Measurements from ENCODE around the gene RHOB.
A peak's percentile ranks its signal among the peaks of the same experiment; 100 is the strongest.
"Not testable (repeated sequence)": the region's sequence is repeated elsewhere in the genome, so short reads cannot be mapped to it uniquely, and the experiment has no call there.

The RHOB gene

GRCh38 chr2:20488201-20488641 lies 41.3 kb downstream of the RHOB start:
- Histone ChIP-seq H3K36me3 (ENCODE audit: control insufficient read depth, insufficient read depth, low read length) (no peaks in the 10 kb centered on the region), H3K27ac (ENCODE audit: low read depth, low read length, severe bottlenecking) (peak overlapping the region; percentile 76), H3K4me1 (ENCODE audit: control insufficient read depth, insufficient read depth, low read length, poor library complexity, severe bottlenecking) (peaks cover 34% of the 10 kb centered on the region), H3K9me3 (ENCODE audit: control insufficient read depth, low read length) (no peaks in the 10 kb centered on the region), H3K4me3 (ENCODE audit: extremely low read depth, insufficient read depth, low read length, poor library complexity, severe bottlenecking) (no peak overlapping the region)
- WGBS, 2 experiments (ENCODE audit: insufficient coverage in 2 of 2), result 43 to 54% methylated on average over 7 of the region's 9 CpGs

GRCh38 chr2:20488782-20489181 lies 41.9 kb downstream of the RHOB start:
- 67 to 68% methylated on average over 5 of the region's 5 CpGs for WGBS, 2 experiments (ENCODE audit: insufficient coverage in 2 of 2)
- Histone ChIP-seq H3K4me3 (ENCODE audit: extremely low read depth, insufficient read depth, low read length, poor library complexity, severe bottlenecking) (no peak overlapping the region), H3K27ac (ENCODE audit: low read depth, low read length, severe bottlenecking) (peak overlapping the region; percentile 20)

GRCh38 chr2:20490300-20491181 lies 43.7 kb downstream of the RHOB start:
- no peak overlapping the region for H3K27ac ChIP-seq (ENCODE audit: low read depth, low read length, severe bottlenecking)
- WGBS, 2 experiments (ENCODE audit: insufficient coverage in 2 of 2), result 86% methylated on average over 10 to 13 of the region's 14 CpGs
- H3K4me1 ChIP-seq (ENCODE audit: control insufficient read depth, insufficient read depth, low read length, poor library complexity, severe bottlenecking), result peaks cover 42% of the 10 kb centered on the region
- H3K4me3 ChIP-seq (ENCODE audit: extremely low read depth, insufficient read depth, low read length, poor library complexity, severe bottlenecking), result no peak overlapping the region
- H3K9me3 ChIP-seq (ENCODE audit: control insufficient read depth, low read length), result no peaks in the 10 kb centered on the region
- H3K36me3 ChIP-seq (ENCODE audit: control insufficient read depth, insufficient read depth, low read length), result no peaks in the 10 kb centered on the region

More at GRCh38 chr2:20488782-20489181, 41.9 kb downstream of the RHOB start:
- no peaks in the 10 kb centered on the region for H3K9me3 ChIP-seq (ENCODE audit: control insufficient read depth, low read length)
- H3K36me3 ChIP-seq (ENCODE audit: control insufficient read depth, insufficient read depth, low read length), result no peaks in the 10 kb centered on the region
- peaks cover 34% of the 10 kb centered on the region for H3K4me1 ChIP-seq (ENCODE audit: control insufficient read depth, insufficient read depth, low read length, poor library complexity, severe bottlenecking)

GRCh38 chr2:20491739-20492531 lies 45.1 kb downstream of the RHOB start:
- Histone ChIP-seq H3K4me3 (ENCODE audit: extremely low read depth, insufficient read depth, low read length, poor library complexity, severe bottlenecking) (no peak overlapping the region), H3K9me3 (ENCODE audit: control insufficient read depth, low read length) (no peaks in the 10 kb centered on the region), H3K36me3 (ENCODE audit: control insufficient read depth, insufficient read depth, low read length) (no peaks in the 10 kb centered on the region), H3K4me1 (ENCODE audit: control insufficient read depth, insufficient read depth, low read length, poor library complexity, severe bottlenecking) (peaks cover 52% of the 10 kb centered on the region), H3K27ac (ENCODE audit: low read depth, low read length, severe bottlenecking) (peak overlapping the region; percentile 39)
- 57 to 68% methylated on average over 9 to 10 of the region's 15 CpGs for WGBS, 2 experiments (ENCODE audit: insufficient coverage in 2 of 2)

- H3K36me3 ChIP-seq (ENCODE audit: control insufficient read depth, insufficient read depth, low read length); H3K9me3 ChIP-seq (ENCODE audit: control insufficient read depth, low read length); H3K4me3 ChIP-seq (ENCODE audit: extremely low read depth, insufficient read depth, low read length, poor library complexity, severe bottlenecking); H3K27ac ChIP-seq (ENCODE audit: low read depth, low read length, severe bottlenecking): not testable (repeated sequence)
- peaks cover 45% of the 10 kb centered on the region for H3K4me1 ChIP-seq (ENCODE audit: control insufficient read depth, insufficient read depth, low read length, poor library complexity, severe bottlenecking)
- WGBS, 2 experiments (ENCODE audit: insufficient coverage in 2 of 2), result 89 to 100% methylated on average over 2 of the region's 3 CpGs
Measured at GRCh38 chr2:20493095-20493494, 46.2 kb downstream of the RHOB start.

GRCh38 chr2:20494241-20494640 lies 47.4 kb downstream of the RHOB start:
- H3K4me3 ChIP-seq (ENCODE audit: extremely low read depth, insufficient read depth, low read length, poor library complexity, severe bottlenecking), result no peak overlapping the region
- H3K27ac ChIP-seq (ENCODE audit: low read depth, low read length, severe bottlenecking), result no peak overlapping the region
- WGBS, 2 experiments (ENCODE audit: insufficient coverage in 2 of 2), result no CpG with 5 or more reads among the region's 1 CpG
- H3K9me3 ChIP-seq (ENCODE audit: control insufficient read depth, low read length), result no peaks in the 10 kb centered on the region
- no peaks in the 10 kb centered on the region for H3K36me3 ChIP-seq (ENCODE audit: control insufficient read depth, insufficient read depth, low read length)
- peaks cover 36% of the 10 kb centered on the region for H3K4me1 ChIP-seq (ENCODE audit: control insufficient read depth, insufficient read depth, low read length, poor library complexity, severe bottlenecking)

- H3K4me3 ChIP-seq (ENCODE audit: extremely low read depth, insufficient read depth, low read length, poor library complexity, severe bottlenecking), result no peak overlapping the region
- no peaks in the 10 kb centered on the region for H3K36me3 ChIP-seq (ENCODE audit: control insufficient read depth, insufficient read depth, low read length)
- no peaks in the 10 kb centered on the region for H3K9me3 ChIP-seq (ENCODE audit: control insufficient read depth, low read length)
- peak overlapping the region; percentile 53 for H3K27ac ChIP-seq (ENCODE audit: low read depth, low read length, severe bottlenecking)
- peaks cover 35% of the 10 kb centered on the region for H3K4me1 ChIP-seq (ENCODE audit: control insufficient read depth, insufficient read depth, low read length, poor library complexity, severe bottlenecking)
- WGBS, 2 experiments (ENCODE audit: insufficient coverage in 2 of 2), result 86 to 90% methylated on average over 8 of the region's 10 CpGs
Measured at GRCh38 chr2:20496076-20496872, 49.4 kb downstream of the RHOB start.

GRCh38 chr2:20496942-20497341 lies 50.1 kb downstream of the RHOB start:
- no peaks in the 10 kb centered on the region for H3K9me3 ChIP-seq (ENCODE audit: control insufficient read depth, low read length)
- 93 to 96% methylated on average over 5 to 10 of the region's 11 CpGs for WGBS, 2 experiments (ENCODE audit: insufficient coverage in 2 of 2)
- H3K27ac ChIP-seq (ENCODE audit: low read depth, low read length, severe bottlenecking), result no peak overlapping the region
- H3K4me1 ChIP-seq (ENCODE audit: control insufficient read depth, insufficient read depth, low read length, poor library complexity, severe bottlenecking), result peaks cover 30% of the 10 kb centered on the region
- H3K36me3 ChIP-seq (ENCODE audit: control insufficient read depth, insufficient read depth, low read length), result no peaks in the 10 kb centered on the region
- no peak overlapping the region for H3K4me3 ChIP-seq (ENCODE audit: extremely low read depth, insufficient read depth, low read length, poor library complexity, severe bottlenecking)

Data from mesodermal cell (in vitro differentiated cells).